Smooth muscle cell of bladder (primary cell): Measurements from ENCODE around the gene IFNL3. TPM values are rescaled to one million over a fixed set of nuclear protein-coding genes. Genes with fewer than 3 reads are reported as not detected.

Experiments used
- total RNA-seq: library from RNA; depleted of rRNA; stranded (reverse); fragments of >200 nt; gene quantifications from 2 replicates; pipeline ENCODE4 v1.2.3, GENCODE V29; 2014

Gene IFNL3
- total RNA-seq: not detected in 2 replicates

GRCh38 chr19:39244410-39245100 is at the start of gene IFNL3:
Gene IFNL3, minus strand, starts transcription at chr19:39245006. Its CDS starts 39 bp downstream, at chr19:39244967.

GRCh38 chr19:39268085-39268484 is 23.3 kb upstream of the IFNL3 start, which contains the start of gene IFNL2:
Gene IFNL2, plus strand, starts transcription at chr19:39268396. Its CDS starts 173 bp downstream, at chr19:39268569.

GRCh38 chr19:39248806-39249205 is 4.0 kb upstream of the IFNL3 start, which contains the start of gene IFNL4:
Gene IFNL4, minus strand, starts transcription at chr19:39248856.

GRCh38 chr19:39203372-39204341 is 41.1 kb downstream of the IFNL3 start, which contains the start of gene SYCN:
Gene SYCN, minus strand, starts transcription at chr19:39204263. Its CDS starts 9 bp downstream, at chr19:39204254.

GRCh38 chr19:39196860-39197562 is 47.8 kb downstream of the IFNL3 start, which contains the start of gene NCCRP1:
Gene NCCRP1, plus strand, starts transcription at chr19:39196964. Its CDS starts 19 bp downstream, at chr19:39196983.

Other genes starting within 250 kb of the IFNL3 start
- 2.0 and 5.5 TPM in 2 replicates for gene FBXO27, start 212.5 kb downstream of the IFNL3 start, total RNA-seq
- 0.09 TPM in 1 of 2 replicates, not detected in the other for gene ACP7, start 160.6 kb downstream of the IFNL3 start, total RNA-seq
- gene PAK4, start 119.2 kb downstream of the IFNL3 start, total RNA-seq: 3.1 and 4.2 TPM in 2 replicates
- not detected in 2 replicates for gene NCCRP1, start 48.0 kb downstream of the IFNL3 start, total RNA-seq
- not detected in 2 replicates for gene SYCN, start 40.7 kb downstream of the IFNL3 start, total RNA-seq
- gene IFNL4, start 3.9 kb upstream of the IFNL3 start, total RNA-seq: not detected in 2 replicates
- not detected in 2 replicates for gene IFNL2, start 23.4 kb upstream of the IFNL3 start, total RNA-seq
- gene IFNL1, start 51.4 kb upstream of the IFNL3 start, total RNA-seq: not detected in 2 replicates
- 0.14 and 0.18 TPM in 2 replicates for gene LRFN1, start 75.9 kb upstream of the IFNL3 start, total RNA-seq
- gene GMFG, start 91.0 kb upstream of the IFNL3 start, total RNA-seq: 1.1 and 1.3 TPM in 2 replicates
- gene SAMD4B, start 97.4 kb upstream of the IFNL3 start, total RNA-seq: 18.9 and 27.7 TPM in 2 replicates
- 38.1 and 46.3 TPM in 2 replicates for gene PAF1, start 146.1 kb upstream of the IFNL3 start, total RNA-seq
- 12.1 and 12.5 TPM in 2 replicates for gene MED29, start 146.4 kb upstream of the IFNL3 start, total RNA-seq
- 1.3 TPM in 2 replicates for gene ZFP36, start 161.8 kb upstream of the IFNL3 start, total RNA-seq
- 10.0 and 13.2 TPM in 2 replicates for gene PLEKHG2, start 167.7 kb upstream of the IFNL3 start, total RNA-seq
- gene RPS16, start 190.9 kb upstream of the IFNL3 start, total RNA-seq: 106 and 273 TPM in 2 replicates
- gene SUPT5H, start 200.6 kb upstream of the IFNL3 start, total RNA-seq: 50.3 and 67.6 TPM in 2 replicates
- 47.6 and 78.6 TPM in 2 replicates for gene TIMM50, start 235.8 kb upstream of the IFNL3 start, total RNA-seq